ENCODE data around the gene ADAT2.

The ADAT2 gene

DNA sequence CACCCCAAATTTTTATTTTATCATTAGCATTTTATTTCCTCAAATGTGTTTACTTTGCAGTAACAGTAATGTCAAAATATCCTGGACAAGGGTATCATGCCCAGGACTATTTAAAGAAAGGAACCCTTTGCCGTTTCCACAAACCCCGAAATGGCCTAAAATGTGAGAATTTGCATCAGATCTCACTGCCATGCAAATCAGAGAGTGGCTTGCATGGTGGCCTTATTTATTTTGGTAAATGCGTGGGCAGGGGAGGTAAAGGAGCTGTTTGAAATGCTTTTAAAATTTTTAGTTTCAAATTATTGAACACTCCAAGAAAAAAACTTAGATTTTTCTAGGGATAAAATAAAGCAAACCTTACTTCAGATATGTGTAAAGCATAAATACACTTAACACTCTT, 43.8 kb downstream of the ADAT2 start:
- H3K36me3 ChIP-seq (ENCODE audit: insufficient read depth, low read length): no peaks in the 10 kb centered on the region
- H2AFZ ChIP-seq (ENCODE audit: low read length, unreplicated experiment): no peak overlapping the region
- peaks cover 24% of the 10 kb centered on the region for H3K4me1 ChIP-seq (ENCODE audit: control insufficient read depth, insufficient read depth, low read length, unreplicated experiment)
- no peak overlapping the region for H3K4me3 ChIP-seq (ENCODE audit: low read depth, low read length)
- no peaks in the 10 kb centered on the region for H3K27me3 ChIP-seq (ENCODE audit: insufficient read depth, low read length)
- H3K27ac ChIP-seq (ENCODE audit: low read depth, low read length): no peak overlapping the region
- H3K79me2 ChIP-seq (ENCODE audit: control insufficient read depth, insufficient read depth, low read length, unreplicated experiment): no peaks in the 10 kb centered on the region

DNA sequence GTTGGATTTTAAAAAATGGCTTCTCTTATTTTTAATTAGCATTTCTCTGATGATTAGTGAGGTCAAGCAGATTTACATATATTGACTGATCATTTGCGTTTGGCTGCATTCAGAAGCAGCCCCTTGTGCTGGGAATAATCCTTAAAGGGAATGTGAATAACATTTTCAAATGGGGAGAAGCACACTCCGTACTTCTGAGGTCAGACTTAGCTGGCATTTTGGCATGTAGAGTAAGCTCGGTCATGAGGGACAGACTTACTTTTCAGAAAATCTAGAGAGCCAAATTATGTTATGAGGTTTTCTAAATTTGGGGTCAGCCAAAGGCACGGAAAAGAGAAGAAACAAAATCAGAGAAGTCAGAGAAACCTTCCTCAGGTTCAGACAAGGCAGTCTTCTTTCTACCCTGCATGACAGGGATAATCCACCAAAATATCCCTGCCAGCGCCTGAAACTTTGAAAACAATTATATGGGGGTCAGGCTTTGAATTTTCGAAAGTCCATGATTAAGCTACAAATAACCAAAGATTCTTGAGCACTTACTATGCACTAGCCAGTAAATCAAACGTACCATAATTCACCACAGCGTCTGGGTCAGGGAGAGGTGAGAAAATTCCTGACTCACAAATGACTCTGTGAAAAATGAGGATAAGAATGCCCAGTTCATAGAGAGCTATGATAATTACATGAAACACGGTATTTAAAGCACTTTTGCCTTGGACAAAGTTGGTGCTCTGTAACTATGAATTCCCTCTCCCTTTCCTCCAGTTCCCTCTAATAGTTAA, 44.9 kb downstream of the ADAT2 start:
- Histone ChIP-seq H3K4me3 (ENCODE audit: low read depth, low read length) (no peak overlapping the region), H3K36me3 (ENCODE audit: insufficient read depth, low read length) (no peaks in the 10 kb centered on the region), H3K27ac (ENCODE audit: low read depth, low read length) (no peak overlapping the region), H3K27me3 (ENCODE audit: insufficient read depth, low read length) (no peaks in the 10 kb centered on the region), H3K79me2 (ENCODE audit: control insufficient read depth, insufficient read depth, low read length, unreplicated experiment) (no peaks in the 10 kb centered on the region), H2AFZ (ENCODE audit: low read length, unreplicated experiment) (peak overlapping the region; percentile 2), H3K4me1 (ENCODE audit: control insufficient read depth, insufficient read depth, low read length, unreplicated experiment) (peaks cover 16% of the 10 kb centered on the region)

DNA sequence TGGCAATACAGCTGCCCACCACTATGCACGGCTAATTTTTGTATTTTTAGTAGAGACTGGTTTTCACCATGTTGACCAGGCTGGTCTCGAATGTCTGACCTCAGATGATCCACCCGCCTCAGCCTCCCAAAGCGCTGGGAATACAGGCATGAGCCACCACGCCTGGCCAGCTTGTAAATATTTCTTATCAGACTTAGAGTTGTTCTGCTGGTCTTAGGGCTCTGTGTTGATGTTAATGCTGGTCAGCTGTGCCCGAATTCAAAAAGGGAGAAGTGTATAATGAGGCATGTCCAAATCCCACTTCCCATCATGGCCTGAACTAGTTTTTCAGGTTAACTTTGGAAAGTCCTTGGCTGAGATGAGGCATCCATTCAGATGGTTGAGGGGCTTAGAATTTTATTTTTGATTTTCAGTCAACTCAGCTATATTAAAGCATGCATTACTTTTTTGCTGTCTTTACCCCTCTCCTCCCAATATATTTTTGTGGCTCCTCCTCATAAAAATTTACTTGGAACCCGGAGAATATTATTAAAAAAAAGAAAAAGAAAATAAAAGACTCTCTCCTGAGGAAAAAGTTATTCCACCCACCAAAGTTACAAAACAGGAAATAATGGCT, 47.7 kb downstream of the ADAT2 start:
- Histone ChIP-seq H3K27me3 (ENCODE audit: insufficient read depth, low read length) (no peaks in the 10 kb centered on the region), H3K4me1 (ENCODE audit: control insufficient read depth, insufficient read depth, low read length, unreplicated experiment) (peaks cover 9% of the 10 kb centered on the region), H2AFZ (ENCODE audit: low read length, unreplicated experiment) (no peak overlapping the region)

DNA sequence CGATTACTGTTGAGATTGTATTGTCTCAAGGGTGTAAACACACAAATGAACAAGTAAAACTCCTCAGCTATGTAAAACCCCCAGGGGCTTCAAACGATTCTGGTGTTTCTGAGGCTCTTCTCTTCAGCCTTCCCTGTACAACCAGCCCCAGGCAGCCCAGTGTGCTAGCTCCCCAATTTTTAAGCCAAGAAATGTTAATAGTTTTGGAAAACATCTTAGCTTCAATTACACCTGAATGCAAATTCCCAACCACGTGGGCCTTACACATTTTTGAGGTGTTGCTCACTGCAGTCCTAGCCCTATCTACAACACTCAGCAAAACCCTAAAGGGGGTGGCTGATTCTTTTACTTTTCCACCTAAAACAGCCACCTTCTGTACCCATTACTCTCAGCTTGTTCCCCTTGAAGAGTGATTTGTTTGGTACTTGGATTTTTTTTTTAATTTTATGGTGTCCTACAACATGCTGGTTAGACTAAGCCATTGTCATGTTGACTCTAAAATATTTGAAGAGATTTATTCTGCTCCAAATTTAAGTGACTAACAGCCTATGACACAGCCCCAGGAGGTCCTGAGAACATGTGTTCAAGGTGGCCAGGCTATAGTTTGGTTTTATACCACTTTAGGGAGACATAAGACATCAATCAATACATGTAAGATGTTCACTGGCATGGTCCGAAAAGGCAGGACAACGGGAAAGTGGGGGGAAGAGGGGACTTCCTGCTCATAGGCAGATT, 48.7 kb downstream of the ADAT2 start:
- no peak overlapping the region for H3K4me3 ChIP-seq (ENCODE audit: low read depth, low read length)
- H3K27me3 ChIP-seq (ENCODE audit: insufficient read depth, low read length): no peaks in the 10 kb centered on the region
- H3K27ac ChIP-seq (ENCODE audit: low read depth, low read length): no peak overlapping the region
- no peaks in the 10 kb centered on the region for H3K36me3 ChIP-seq (ENCODE audit: insufficient read depth, low read length)
- no peaks in the 10 kb centered on the region for H3K79me2 ChIP-seq (ENCODE audit: control insufficient read depth, insufficient read depth, low read length, unreplicated experiment)
- H3K4me1 ChIP-seq (ENCODE audit: control insufficient read depth, insufficient read depth, low read length, unreplicated experiment): peaks cover 17% of the 10 kb centered on the region
- no peak overlapping the region for H2AFZ ChIP-seq (ENCODE audit: low read length, unreplicated experiment)

More for the DNA sequence above, 47.7 kb downstream of the ADAT2 start:
- H3K36me3 ChIP-seq (ENCODE audit: insufficient read depth, low read length): no peaks in the 10 kb centered on the region
- no peak overlapping the region for H3K4me3 ChIP-seq (ENCODE audit: low read depth, low read length)
- H3K79me2 ChIP-seq (ENCODE audit: control insufficient read depth, insufficient read depth, low read length, unreplicated experiment): no peaks in the 10 kb centered on the region
- no peak overlapping the region for H3K27ac ChIP-seq (ENCODE audit: low read depth, low read length)

DNA sequence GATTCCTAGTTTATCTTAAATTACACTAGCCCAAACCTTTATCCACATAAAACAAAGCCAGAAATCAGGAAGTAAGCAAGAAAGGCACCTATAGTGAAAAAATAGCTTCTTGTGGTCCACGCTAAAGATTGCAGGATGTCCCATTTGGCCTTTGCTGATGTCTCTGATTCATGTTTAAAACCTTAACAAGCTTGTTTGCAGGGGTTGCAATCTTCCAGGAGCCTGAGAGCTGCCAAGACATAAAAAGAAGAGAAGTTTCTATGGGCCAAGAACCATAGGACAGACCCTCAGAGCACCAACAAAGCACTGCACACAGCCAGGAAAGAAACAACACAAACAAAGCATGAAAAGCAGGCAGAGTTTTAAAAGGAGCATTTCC, 49.4 kb downstream of the ADAT2 start:
- Histone ChIP-seq H3K4me3 (ENCODE audit: low read depth, low read length) (no peak overlapping the region), H3K27ac (ENCODE audit: low read depth, low read length) (no peak overlapping the region), H2AFZ (ENCODE audit: low read length, unreplicated experiment) (peak overlapping the region; percentile 32), H3K79me2 (ENCODE audit: control insufficient read depth, insufficient read depth, low read length, unreplicated experiment) (no peaks in the 10 kb centered on the region), H3K4me1 (ENCODE audit: control insufficient read depth, insufficient read depth, low read length, unreplicated experiment) (peaks cover 17% of the 10 kb centered on the region), H3K36me3 (ENCODE audit: insufficient read depth, low read length) (no peaks in the 10 kb centered on the region), H3K27me3 (ENCODE audit: insufficient read depth, low read length) (no peaks in the 10 kb centered on the region)

DNA sequence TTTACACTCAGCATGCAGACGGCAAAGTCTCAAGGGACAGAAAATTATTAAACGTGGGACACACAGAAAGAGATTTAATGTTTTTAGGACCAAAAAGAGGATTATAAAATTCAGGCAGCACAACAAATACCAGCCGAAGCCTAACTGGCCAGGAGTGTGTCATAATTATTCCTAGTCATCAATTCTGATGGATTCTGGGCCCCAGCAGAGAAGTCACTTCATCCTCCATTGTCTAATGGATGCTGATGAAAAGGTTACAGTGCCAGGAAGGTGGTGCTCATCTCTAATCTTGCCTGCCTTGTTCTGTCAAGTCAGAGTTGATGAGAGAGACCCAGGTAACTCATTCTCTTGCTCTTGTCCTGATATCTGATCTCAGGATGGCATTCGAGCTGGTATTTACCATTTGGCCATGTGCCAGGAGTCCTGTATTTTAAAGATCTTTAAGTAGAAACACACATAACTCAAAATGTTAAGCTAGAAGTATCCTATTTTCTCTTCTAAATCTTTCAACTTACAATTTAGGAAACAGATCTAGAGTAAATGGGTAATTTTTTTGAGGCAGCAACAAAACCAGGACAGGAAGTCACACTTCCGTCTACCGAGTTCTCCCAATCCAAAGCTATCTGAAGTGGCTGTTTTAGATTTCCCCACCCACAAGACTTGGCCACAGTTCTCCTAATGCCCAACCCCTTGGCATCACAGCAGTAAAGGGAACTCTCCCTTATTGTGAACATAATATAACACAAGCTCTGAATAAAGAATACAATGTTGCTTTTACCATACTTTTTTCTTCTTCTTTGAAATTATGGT, 50.0 kb downstream of the ADAT2 start:
- H3K27ac ChIP-seq (ENCODE audit: low read depth, low read length): no peak overlapping the region
- H3K4me1 ChIP-seq (ENCODE audit: control insufficient read depth, insufficient read depth, low read length, unreplicated experiment): peaks cover 13% of the 10 kb centered on the region
- H3K4me3 ChIP-seq (ENCODE audit: low read depth, low read length): no peak overlapping the region
- no peaks in the 10 kb centered on the region for H3K27me3 ChIP-seq (ENCODE audit: insufficient read depth, low read length)
- no peaks in the 10 kb centered on the region for H3K79me2 ChIP-seq (ENCODE audit: control insufficient read depth, insufficient read depth, low read length, unreplicated experiment)
- no peaks in the 10 kb centered on the region for H3K36me3 ChIP-seq (ENCODE audit: insufficient read depth, low read length)
- no peak overlapping the region for H2AFZ ChIP-seq (ENCODE audit: low read length, unreplicated experiment)

DNA sequence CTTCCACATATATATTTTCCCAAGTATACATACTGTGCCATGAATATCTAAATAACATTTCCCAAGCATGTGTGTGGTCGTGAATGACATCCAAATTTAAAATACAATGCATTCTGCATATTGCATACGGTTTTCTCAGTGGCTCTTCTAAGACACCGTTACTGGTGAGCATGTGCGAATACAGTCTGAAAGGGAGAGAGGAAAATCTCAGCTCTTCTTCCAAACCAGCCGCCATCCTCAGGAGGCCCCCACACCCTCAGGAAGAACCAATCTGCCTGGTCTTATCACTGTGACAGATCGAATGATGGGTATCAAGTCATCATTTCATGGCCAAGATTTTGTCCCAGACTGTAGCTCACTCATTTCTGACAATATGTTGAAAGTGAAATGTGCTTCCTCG, 50.7 kb downstream of the ADAT2 start:
- Histone ChIP-seq H2AFZ (ENCODE audit: low read length, unreplicated experiment) (no peak overlapping the region), H3K27me3 (ENCODE audit: insufficient read depth, low read length) (no peaks in the 10 kb centered on the region), H3K79me2 (ENCODE audit: control insufficient read depth, insufficient read depth, low read length, unreplicated experiment) (no peaks in the 10 kb centered on the region), H3K4me1 (ENCODE audit: control insufficient read depth, insufficient read depth, low read length, unreplicated experiment) (peaks cover 11% of the 10 kb centered on the region), H3K4me3 (ENCODE audit: low read depth, low read length) (no peak overlapping the region), H3K36me3 (ENCODE audit: insufficient read depth, low read length) (no peaks in the 10 kb centered on the region), H3K27ac (ENCODE audit: low read depth, low read length) (no peak overlapping the region)

DNA sequence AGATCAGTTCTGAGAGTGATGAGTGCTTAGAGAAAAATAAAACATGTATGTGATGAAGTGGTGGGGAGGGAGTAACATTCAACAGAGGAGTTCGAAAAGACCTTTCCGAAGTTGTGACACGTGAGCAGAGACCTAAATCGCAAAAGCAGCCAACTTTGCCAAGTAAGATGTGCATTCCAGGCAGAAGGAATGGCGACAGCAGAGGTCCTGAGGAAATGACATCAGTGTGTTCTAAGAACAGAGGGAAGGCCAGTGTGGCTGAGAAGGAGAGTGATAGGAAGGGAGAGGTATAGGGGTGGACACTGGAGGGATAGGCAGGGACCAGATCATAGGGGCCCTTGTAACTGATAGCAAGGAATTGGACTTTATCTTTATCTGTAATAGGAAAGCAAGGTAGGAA, 51.3 kb downstream of the ADAT2 start:
- no peak overlapping the region for H3K4me3 ChIP-seq (ENCODE audit: low read depth, low read length)
- H2AFZ ChIP-seq (ENCODE audit: low read length, unreplicated experiment): no peak overlapping the region
- no peaks in the 10 kb centered on the region for H3K36me3 ChIP-seq (ENCODE audit: insufficient read depth, low read length)
- no peaks in the 10 kb centered on the region for H3K79me2 ChIP-seq (ENCODE audit: control insufficient read depth, insufficient read depth, low read length, unreplicated experiment)
- peaks cover 11% of the 10 kb centered on the region for H3K4me1 ChIP-seq (ENCODE audit: control insufficient read depth, insufficient read depth, low read length, unreplicated experiment)
- no peak overlapping the region for H3K27ac ChIP-seq (ENCODE audit: low read depth, low read length)
- H3K27me3 ChIP-seq (ENCODE audit: insufficient read depth, low read length): no peaks in the 10 kb centered on the region

DNA sequence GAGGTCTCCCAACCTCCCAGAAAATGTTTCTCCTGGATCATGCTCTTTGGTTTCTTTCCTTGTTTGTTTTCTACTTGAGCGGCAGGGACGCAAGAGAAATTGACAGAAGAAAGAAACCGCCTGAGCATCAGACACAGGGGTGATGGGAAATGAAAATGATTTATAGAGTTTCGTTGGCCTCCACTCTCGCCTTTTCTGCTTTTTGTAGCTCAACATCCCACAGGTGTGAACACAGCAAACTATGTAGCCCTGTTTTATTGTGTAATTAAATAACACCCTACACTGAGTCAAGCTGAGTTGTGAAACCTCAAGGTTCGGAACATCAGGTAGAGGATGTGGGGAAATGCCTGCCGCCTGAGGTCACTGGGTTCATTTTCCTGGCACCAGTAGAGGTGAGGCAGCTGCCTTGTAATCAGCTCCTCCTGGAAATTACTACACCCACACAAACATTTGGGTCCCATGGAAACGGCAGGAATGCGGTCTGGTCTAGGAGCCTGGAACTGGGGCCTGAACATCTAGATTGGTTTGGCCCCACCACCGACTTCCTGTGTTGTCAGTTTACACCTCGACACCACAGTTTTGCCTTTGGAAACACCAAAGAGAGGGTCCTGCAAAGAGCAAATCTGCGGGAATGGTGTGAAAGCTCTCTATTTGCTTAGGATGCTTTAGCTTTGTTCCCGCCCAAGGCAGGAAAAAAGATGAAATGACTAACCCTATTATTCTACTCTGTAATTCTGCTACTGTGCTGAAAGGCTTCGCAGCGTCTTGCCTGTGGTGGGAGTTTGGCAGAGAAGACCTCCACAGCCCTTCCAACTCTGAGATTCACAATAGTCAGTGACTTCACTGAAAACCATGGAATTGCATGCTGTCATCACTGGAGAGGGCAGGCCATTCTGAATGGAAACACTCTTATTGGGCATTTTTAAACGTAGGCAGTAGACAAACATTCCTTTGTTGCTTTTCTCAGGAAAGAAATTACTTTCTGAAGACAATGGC, 53.0 kb downstream of the ADAT2 start:
- no peak overlapping the region for H3K27ac ChIP-seq (ENCODE audit: low read depth, low read length)

More for the DNA sequence above, 53.0 kb downstream of the ADAT2 start:
- H3K79me2 ChIP-seq (ENCODE audit: control insufficient read depth, insufficient read depth, low read length, unreplicated experiment): no peaks in the 10 kb centered on the region
- no peaks in the 10 kb centered on the region for H3K36me3 ChIP-seq (ENCODE audit: insufficient read depth, low read length)
- peaks cover 11% of the 10 kb centered on the region for H3K4me1 ChIP-seq (ENCODE audit: control insufficient read depth, insufficient read depth, low read length, unreplicated experiment)
- H3K4me3 ChIP-seq (ENCODE audit: low read depth, low read length): no peak overlapping the region
- no peak overlapping the region for H2AFZ ChIP-seq (ENCODE audit: low read length, unreplicated experiment)
- H3K27me3 ChIP-seq (ENCODE audit: insufficient read depth, low read length): no peaks in the 10 kb centered on the region

Measured in ACC112 (cell line).